ENCODE measurements around the gene MYT1. TPM values are rescaled to one million over a fixed set of nuclear protein-coding genes. Genes with fewer than 3 reads are reported as not detected.

MYT1 gene
- total RNA-seq, 4 donors from 2014 or later: 0.16 to 0.55 TPM; not detected in 2

GRCh38 chr20:64179805-64180204 is 15.6 kb downstream of the MYT1 start:
- H3K36me3 ChIP-seq: no peaks in the 10 kb centered on the region
- H3K9me3 ChIP-seq: no peaks in the 10 kb centered on the region
- H3K4me1 ChIP-seq: no peaks in the 10 kb centered on the region
- no peak for TF ChIP-seq POLR2AphosphoS5 (IDR thresholded peaks at IDR 0.05)
- TF ChIP-seq POLR2A (IDR thresholded peaks at IDR 0.05): no peak
- TF ChIP-seq EP300 (IDR thresholded peaks at IDR 0.05; ENCODE audit: low read depth): no peak
- TF ChIP-seq CTCF (IDR thresholded peaks at IDR 0.05): no peak
- H3K27me3 ChIP-seq: peaks cover 16% of the 10 kb centered on the region
- intact Hi-C loops (cut with DNase I; ENCODE audit: low total_unique reads) (no loop called here), in situ Hi-C loops (cut with MboI; ENCODE audit: low pct_ligation_motif_present in 1 of 4, low pct_unique_long_range_greater_than_20kb in 1 of 4, low sequenced_read_pairs in 3 of 4) (no loop called here)
- no peak for DNase-seq
- H3K4me3 ChIP-seq: no peak overlapping the region
- H3K27ac ChIP-seq: no peak overlapping the region
- 83 to 96% methylated on average over 2 to 6 of the region's 6 CpGs for WGBS, 2 donors (ENCODE audit: low coverage in 1 of 2)

GRCh38 chr20:64180673-64181072 is 16.4 kb downstream of the MYT1 start:
- Histone ChIP-seq H3K4me3 (no peak overlapping the region), H3K27ac (no peak overlapping the region), H3K4me1 (no peaks in the 10 kb centered on the region), H3K9me3 (no peaks in the 10 kb centered on the region), H3K27me3 (peaks cover 16% of the 10 kb centered on the region), H3K36me3 (no peaks in the 10 kb centered on the region)
- intact Hi-C loops (cut with DNase I; ENCODE audit: low total_unique reads) (no loop called here), in situ Hi-C loops (cut with MboI; ENCODE audit: low pct_ligation_motif_present in 1 of 4, low pct_unique_long_range_greater_than_20kb in 1 of 4, low sequenced_read_pairs in 3 of 4) (no loop called here)
- DNase-seq: no peak
- WGBS, 2 donors (ENCODE audit: low coverage in 1 of 2): 80 to 81% methylated on average over 7 of the region's 7 CpGs
- TF ChIP-seq CTCF (IDR thresholded peaks at IDR 0.05) (no peak), EP300 (IDR thresholded peaks at IDR 0.05; ENCODE audit: low read depth) (no peak), POLR2AphosphoS5 (IDR thresholded peaks at IDR 0.05) (no peak), POLR2A (IDR thresholded peaks at IDR 0.05) (no peak)

GRCh38 chr20:64181391-64181790 is 17.1 kb downstream of the MYT1 start:
- intact Hi-C loops (cut with DNase I; ENCODE audit: low total_unique reads): no loop called here

GRCh38 chr20:64182146-64182865 is 18.1 kb downstream of the MYT1 start:
- Histone ChIP-seq H3K9me3 (no peaks in the 10 kb centered on the region), H3K27me3 (peaks cover 5% of the 10 kb centered on the region), H3K36me3 (no peaks in the 10 kb centered on the region), H3K27ac (no peak overlapping the region), H3K4me3 (no peak overlapping the region), H3K4me1 (no peaks in the 10 kb centered on the region)
- TF ChIP-seq CTCF (IDR thresholded peaks at IDR 0.05) (no peak), POLR2A (IDR thresholded peaks at IDR 0.05) (no peak), POLR2AphosphoS5 (IDR thresholded peaks at IDR 0.05) (no peak), EP300 (IDR thresholded peaks at IDR 0.05; ENCODE audit: low read depth) (no peak)
- no peak for DNase-seq
- in situ Hi-C loops (cut with MboI; ENCODE audit: low pct_ligation_motif_present in 1 of 4, low pct_unique_long_range_greater_than_20kb in 1 of 4, low sequenced_read_pairs in 3 of 4): no loop called here
- WGBS, 2 donors (ENCODE audit: low coverage in 1 of 2): 88 to 100% methylated on average over 2 to 16 of the region's 16 CpGs
- intact Hi-C loops (cut with DNase I; ENCODE audit: low total_unique reads): no loop called here

More at GRCh38 chr20:64181391-64181790, 17.1 kb downstream of the MYT1 start:
- H3K4me1 ChIP-seq: no peaks in the 10 kb centered on the region
- no peaks in the 10 kb centered on the region for H3K36me3 ChIP-seq
- no peak overlapping the region for H3K4me3 ChIP-seq
- in situ Hi-C loops (cut with MboI; ENCODE audit: low pct_ligation_motif_present in 1 of 4, low pct_unique_long_range_greater_than_20kb in 1 of 4, low sequenced_read_pairs in 3 of 4): no loop called here
- WGBS, 2 donors (ENCODE audit: low coverage in 1 of 2): 67 to 90% methylated on average over 2 to 5 of the region's 5 CpGs
- no peaks in the 10 kb centered on the region for H3K9me3 ChIP-seq
- no peak overlapping the region for H3K27ac ChIP-seq
- no peak for DNase-seq
- TF ChIP-seq EP300 (IDR thresholded peaks at IDR 0.05; ENCODE audit: low read depth) (no peak), POLR2A (IDR thresholded peaks at IDR 0.05) (no peak), CTCF (IDR thresholded peaks at IDR 0.05) (no peak), POLR2AphosphoS5 (IDR thresholded peaks at IDR 0.05) (no peak)
- peaks cover 14% of the 10 kb centered on the region for H3K27me3 ChIP-seq
